Neural progenitor cell (in vitro differentiated cells): ENCODE results near the gene CBLB.

Experiments used
- CTCF ChIP-seq: fragments of 200-600 bp; sonication (generic); IDR thresholded peaks from 2 replicates; pipeline ENCODE4 v1.5.1; 2017; ENCODE audit warnings: antibody characterized with exemption, mild to moderate bottlenecking
- EZH2 ChIP-seq: fragments of 200-600 bp; sonication (generic); IDR thresholded peaks from 2 replicates; pipeline ENCODE4 v1.6.1; 2017; ENCODE audit warnings: antibody characterized with exemption, mild to moderate bottlenecking, moderate library complexity
- EZH2phosphoT487 ChIP-seq: fragments of 200-600 bp; sonication (generic); IDR thresholded peaks from 2 replicates; pipeline ENCODE4 v1.6.1; 2017; ENCODE audit warnings: antibody characterized with exemption

- no peak for TF ChIP-seq EZH2
- TF ChIP-seq CTCF: no peak
- TF ChIP-seq EZH2phosphoT487: no peak
Observed at GRCh38 chr3:105787453-105787852, 81.4 kb downstream of the CBLB start.
